Measurements from ENCODE around the gene B3GAT1.
"Not testable (repeated sequence)": the region's sequence is repeated elsewhere in the genome, so short reads cannot be mapped to it uniquely, and the experiment has no call there.

B3GAT1 gene

DNA sequence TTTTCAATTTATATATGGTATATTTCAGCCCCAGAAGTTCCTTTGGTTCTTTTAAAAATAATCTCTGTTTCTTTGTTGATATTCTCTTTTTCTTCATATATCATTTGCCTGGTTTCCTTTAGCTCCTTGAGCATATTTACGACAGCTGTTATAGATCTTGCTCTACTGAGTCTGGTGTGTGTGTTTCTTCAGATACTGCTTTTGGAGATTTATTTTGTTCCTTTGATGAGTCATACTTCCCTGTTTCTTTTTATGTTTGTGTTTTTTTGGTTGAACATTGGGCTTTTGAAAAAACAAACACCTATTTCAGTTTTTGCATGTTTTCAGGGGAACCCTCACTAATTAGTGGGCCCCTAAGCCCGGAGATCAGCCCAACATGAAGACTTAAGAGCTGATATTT, 56.9 kb downstream of the B3GAT1 start:
- no peak for DNase-seq (ENCODE audit: low read depth)

DNA sequence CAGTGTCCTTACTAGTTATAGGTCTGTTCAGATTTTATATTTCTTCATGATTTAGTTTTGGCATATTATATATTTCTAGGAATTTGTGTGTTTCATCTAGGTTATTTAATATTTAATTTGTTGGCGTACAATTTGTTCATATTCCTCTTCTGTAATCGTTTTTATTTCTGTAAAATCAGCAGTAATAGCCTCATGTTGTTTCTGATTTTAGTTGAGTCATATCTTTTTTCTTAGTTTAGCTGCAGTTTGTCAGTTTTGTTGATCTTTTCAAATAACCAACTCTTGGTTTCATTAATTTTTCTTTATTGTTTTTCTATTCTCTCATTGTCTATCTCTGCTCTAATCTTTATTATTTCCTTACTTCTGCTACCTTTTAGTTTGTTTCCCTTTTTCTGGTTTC, 59.9 kb downstream of the B3GAT1 start:
- no peak for DNase-seq (ENCODE audit: low read depth)

DNA sequence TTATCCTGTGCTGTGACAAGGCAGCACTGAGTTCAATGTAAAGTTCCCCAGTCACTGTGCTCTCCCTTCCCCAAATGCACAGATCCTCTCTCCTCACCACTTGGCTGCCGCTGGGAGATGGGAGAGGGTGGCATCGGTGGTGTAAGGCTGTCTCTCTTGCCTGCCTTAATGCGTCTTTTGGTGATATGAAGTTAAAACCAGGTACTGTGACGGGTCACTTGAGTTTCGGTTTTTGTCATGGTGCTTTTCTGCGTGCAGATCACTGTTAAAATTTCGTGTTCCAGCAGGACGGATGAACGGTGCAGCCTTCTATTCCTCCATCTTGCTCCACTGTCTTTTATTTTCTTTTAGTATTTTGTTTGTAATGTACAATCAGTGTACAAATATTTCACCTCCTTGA, 61.7 kb downstream of the B3GAT1 start:
- DNase-seq (ENCODE audit: low read depth): no peak

DNA sequence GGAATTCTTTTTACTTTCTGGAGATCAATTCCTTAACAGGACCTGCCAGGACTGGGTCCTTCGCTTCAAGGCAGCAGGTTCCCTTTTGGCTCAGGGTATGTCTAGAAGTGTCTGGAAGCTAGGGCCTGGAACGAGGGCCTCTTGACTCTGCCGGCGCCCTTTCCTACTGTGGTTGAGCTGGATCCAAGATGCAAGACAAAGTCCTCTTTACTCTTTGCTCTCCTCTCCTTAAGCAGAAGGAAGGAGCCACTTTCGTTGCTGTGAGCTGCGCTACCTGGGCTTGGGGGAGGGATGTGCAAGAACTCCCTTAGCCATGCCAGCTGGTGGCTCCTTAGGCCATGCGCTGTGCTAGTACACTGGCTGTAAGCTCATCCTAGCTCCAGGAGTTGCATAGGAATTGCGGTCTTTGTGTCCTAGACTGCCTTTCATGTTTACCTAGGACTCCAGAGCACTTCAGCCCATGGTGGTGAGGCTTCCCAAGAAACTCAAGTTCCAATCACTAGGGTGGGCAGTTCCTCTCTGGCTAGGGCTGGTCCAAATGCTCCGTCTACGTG, 62.2 kb downstream of the B3GAT1 start:
- no peak for DNase-seq (ENCODE audit: low read depth)

DNA sequence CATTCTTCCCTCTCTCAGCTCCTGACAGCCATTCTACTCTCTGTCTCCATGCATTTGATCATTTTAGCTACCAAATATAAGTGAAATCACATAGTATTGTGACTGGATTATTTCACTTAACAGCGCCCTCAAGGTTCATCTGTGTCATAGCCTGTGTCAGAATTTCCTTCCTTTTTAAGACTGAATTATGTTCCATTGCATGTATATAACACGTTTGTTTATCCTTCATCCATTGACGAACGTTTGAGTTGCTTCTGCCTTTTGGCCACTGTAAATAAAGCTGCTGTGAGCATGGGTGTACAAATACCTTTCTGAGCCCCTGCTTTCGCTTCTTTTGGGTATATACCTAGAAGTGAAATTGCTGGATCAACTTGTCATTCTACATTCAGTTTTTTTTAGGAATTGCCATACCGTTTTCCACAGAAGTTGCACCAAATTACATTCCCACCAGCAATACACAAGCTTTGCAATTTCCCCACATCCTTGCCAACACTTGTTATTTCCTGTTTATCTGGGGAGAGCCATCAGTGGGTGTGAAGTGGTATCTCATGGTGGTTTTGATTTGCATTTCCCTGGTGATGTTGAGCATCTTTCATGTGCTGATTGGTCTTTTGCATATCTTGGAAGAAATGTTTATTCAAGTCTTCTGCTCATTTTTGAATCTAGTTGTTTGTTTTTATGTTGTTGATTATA, 62.8 kb downstream of the B3GAT1 start:
- no peak for DNase-seq (ENCODE audit: low read depth)

DNA sequence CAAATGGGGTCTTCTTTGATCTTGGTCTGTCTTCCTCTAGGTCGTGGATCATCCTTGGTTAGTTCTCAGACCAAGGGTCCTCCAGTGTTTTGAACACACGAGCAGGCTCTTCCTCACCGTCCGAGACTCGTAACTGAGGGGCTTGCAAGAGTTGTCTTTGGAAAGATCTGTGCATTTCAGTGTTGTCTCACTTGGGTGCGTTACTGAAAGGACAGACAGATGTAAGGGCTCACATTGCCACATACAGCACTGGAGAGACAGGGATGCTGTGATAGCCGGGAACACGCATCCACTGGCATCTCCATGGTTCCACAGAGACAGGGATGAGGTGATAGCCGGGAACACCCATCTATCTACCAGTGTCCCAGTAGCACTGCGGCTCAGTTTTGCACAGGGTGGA, 64.6 kb downstream of the B3GAT1 start:
- DNase-seq (ENCODE audit: low read depth): no peak

DNA sequence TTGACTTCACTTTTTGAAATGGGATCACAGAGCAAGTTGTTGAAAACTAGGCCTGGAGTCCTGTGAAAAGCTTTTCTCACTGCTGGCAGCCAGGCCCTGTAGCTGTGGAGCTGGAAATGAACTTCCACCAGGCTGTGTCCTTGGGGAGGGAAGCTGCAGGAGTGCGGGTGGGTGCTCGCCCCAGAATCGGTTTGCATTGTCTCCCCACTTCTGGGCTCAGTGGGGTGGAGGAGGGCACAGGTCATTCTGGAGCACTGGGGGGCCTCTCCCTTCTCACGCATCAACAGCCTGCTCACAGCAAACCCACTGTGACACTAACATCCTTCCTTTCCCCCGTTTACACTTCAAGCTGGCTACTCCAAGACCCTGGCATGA, 65.1 kb downstream of the B3GAT1 start:
- no peak for DNase-seq (ENCODE audit: low read depth)

DNA sequence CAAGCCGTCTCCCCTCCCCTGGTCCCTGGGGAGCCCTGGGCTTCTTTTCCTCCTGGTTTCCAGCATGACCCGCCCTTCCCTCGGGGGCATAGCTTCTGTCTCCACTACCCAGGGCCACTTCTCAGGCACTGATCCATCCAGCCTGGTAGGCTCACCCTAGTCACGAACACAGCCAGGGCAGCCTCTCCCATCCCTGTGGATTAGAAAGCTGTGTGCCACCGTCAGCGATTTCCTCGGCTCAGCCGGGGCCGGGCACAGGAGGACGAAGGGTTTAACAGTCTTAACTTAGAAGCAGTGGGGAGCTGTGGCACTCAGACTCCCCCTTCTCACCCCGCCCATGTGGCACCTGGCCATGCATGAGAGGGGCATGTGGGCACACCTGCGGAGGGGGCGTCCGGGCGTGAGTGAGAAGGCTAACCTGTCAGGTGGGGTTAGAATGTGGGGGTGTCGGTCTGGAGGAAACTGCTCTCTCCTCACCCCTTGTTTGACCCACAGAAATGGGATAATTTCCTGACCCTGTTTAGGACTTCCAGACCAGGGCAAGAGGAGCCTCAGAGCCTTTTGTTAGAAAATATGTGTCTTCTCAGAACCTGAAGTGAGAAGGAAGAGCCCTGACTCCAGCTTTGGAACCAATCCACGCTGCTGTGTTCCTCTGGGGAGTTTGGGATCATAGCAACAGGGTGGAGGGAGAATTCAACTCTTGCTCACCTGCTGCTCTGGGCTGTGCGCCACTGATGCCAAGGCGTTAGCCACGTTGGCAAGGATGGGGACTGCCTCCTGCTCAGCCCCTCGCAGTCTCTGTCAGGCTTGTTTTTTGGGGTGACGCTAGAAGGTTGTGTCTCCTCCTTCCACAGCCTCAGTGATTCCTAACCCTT, 65.7 kb downstream of the B3GAT1 start:
- no peak for DNase-seq (ENCODE audit: low read depth)

DNA sequence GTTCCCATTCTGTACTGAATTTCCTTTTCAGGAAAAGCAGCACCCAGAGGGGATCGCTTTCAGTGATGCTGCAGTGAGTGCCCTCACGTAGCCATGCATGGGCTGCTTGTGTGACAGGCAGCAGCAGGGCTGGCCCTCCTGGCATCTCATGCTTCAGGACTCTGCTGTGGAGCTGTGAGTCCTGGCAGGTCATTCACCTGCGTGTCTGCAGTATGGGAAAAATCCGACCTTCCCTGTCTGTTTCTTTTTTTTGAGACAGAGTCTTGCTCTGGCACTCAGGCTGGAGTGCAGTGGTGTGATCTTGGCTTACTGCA, 66.8 kb downstream of the B3GAT1 start:
- no peak for DNase-seq (ENCODE audit: low read depth)

DNA sequence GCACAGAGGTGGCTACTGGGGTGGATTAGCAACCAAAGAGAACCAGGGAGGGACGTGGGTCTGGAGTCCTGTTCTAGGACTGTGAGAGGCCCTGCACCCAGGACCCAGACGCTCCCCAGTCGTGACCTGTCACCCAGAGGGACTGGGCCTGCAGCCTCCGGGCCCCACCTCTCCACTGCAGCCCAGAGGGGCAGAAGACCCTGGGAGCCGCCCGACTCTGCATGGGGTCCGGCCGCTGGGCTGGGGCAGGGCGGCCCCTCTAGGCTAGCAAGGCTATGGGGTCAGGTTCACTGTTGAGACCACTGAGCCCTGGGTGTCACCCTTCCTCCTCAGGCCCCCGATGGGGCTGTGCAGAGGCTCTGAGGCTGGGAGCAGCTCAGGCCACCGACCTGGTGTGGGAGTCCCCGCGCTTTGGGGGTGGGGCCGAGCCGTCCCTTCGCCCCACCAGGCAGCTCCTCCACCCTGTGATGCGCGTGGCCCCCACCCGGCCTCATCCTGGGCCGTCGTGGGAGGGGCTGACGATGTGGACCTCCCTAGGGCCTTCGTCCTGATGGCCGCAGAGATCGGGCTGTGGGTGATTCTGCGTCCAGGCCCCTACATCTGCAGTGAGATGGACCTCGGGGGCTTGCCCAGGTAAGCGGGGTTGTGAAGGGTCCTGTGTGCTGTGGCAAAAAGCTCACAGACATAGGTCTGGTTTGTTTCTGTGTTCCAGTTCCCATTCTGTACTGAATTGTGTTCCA, 67.4 kb downstream of the B3GAT1 start:
- not testable (repeated sequence) for DNase-seq (ENCODE audit: low read depth)

DNA sequence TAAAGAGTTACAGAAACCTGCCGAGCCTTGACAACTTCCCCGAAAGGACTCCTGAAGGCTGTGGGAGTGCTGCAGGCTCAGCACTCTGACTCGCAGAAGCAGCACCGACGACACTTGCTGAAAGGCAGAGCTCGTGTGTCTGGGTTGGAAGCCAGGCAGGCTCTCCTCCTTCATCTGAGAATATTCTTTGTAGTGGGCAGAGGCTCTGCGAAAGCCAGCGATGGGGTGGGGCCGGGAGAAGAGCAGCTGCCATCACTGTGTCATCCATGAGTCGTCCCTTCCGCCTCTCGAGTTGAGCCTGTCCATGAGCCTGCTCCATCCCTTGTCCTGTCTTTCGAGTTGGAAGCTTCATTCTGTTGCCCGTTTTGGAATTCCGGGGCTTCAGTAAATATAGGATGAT, 68.4 kb downstream of the B3GAT1 start:
- no peak for DNase-seq (ENCODE audit: low read depth)

DNA sequence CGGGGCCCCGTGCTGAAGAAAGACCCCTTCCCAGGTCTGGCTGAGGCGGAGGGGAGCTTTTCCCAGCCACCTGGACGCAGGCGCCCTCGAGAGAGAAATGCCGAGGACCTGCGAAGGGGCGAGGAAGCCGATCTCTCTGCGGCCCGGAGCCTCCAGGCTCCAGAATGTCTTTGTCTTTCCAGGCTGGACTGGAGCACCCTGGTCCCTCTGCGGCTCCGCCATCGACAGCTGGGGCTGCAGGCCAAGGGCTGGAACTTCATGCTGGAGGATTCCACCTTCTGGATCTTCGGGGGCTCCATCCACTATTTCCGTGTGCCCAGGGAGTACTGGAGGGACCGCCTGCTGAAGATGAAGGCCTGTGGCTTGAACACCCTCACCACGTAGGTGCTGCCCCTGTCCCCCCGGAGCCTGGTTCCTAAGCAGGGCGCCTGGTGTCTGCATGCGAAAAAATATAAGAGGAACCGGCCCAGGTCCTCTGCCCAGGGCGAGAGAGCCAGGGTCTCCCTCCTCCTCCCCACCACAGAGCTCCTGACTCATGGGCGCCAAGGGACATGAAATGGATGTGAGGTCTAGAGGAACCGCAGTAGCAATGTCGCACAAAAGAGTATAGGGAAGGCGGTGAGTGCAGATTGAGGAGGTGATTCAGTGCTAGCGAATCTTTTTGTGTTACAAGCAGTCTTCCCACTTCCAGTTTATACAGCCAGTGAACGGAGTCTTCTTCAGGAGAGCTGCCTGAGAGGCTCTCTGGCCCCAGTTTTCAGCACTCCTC, 69.3 kb downstream of the B3GAT1 start:
- DNase-seq (ENCODE audit: low read depth): no peak

DNA sequence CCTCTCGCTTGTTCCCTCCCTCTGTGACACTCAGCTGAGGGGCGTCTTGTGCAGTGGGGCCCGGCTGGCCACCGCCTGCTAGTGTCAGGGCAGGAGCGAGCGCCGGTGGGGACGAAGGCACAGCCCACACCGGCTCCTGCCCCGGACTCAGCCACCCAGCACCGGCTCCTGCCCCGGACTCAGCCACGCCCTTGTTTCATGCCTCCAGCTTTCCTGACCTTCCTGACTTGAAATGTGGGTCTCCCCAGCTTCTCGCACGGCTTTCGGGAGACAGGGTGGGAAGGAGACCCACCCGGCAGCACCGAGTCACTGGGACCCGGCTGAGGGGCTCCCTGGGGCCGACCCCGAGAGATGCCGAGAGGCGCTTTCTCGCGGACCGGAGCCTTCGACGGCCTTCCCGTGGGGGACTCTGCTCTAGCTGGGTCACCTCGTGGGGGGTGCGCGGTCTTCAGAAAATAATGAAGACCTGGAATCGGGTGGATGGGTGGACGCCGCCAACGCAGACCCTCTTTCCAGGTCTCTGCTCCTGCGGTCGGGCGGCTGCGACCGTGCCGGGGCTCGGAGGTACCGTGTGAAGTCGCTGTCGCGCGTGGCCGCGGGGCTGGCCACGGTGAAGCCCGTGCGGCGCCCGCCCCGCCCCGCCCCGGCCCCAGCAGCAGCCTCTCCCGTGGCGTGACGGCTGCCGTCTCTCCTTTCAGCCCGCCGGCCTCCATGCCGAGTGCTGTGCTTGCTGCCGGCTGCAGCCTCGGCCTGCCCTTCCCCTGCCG, 70.1 kb downstream of the B3GAT1 start:
- DNase-seq (ENCODE audit: low read depth): no peak

DNA sequence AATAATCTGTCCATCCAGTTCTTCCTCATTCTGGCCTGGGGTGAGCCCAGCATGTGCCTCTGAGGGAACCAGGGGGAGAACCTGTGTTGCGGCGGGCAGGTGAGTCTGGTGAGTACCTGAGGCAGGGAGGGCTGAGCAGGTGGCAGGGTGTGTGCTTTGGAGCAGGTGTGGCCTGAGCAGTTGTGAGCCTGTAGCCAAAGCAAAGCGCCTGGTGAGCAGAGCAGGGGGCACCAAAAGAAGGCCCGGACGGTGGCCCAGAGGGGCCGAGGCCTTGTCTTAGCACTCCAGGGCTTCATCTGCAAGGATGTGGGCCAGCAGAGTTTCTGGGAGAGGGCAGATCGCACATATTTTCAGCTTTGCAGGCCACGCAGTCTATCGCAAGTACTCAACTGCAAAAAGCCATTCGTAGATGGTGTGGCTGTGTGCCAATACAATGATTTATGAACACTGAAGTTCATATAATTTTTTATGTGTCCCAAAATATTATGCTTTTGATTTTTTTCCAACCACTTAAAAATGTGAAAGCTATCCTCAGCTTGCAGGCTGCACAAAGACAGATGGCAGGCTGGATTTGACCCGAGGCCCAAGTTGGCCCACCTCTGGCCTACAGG, 71.6 kb downstream of the B3GAT1 start:
- DNase-seq (ENCODE audit: low read depth): no peak

DNA sequence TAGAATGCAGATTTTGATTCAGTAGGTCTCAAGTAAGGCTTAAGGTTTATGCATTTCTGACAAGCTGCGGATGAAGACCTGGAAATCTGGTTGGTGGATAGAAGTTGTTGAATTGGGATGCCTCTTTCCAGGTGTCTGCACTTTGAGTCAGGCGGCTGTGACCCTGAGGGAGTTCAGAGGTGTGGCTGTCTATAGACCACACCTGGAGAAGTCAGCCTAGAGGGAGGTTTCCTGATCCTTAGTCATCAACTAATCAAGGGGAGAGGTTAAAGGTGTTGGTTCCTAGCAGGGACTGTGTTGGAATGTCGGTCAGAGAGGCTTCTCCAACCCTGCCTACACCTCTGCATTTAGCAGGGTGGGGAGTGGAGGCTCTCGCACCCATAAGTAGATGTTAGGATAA, 72.3 kb downstream of the B3GAT1 start:
- DNase-seq (ENCODE audit: low read depth): no peak

DNA sequence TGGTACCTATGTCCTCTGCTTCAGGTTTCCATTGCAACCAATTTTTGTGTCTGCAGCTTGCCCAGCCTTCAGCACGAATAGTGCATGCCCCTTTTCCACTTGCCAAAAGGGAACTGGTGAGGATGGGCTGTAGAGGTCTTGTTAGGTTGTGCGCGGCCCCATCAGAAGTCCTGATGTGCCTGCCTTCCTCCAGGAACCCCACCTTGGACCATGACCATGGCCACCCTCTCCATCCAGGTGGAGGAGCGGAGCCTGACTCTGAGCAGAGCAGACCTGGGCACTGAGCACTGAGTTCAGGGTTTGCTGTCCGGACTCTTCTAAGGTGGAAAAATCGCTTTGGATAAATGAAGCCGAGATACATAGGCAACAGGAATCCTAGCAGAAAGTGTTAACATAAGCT, 73.4 kb downstream of the B3GAT1 start:
- no peak for DNase-seq (ENCODE audit: low read depth)

DNA sequence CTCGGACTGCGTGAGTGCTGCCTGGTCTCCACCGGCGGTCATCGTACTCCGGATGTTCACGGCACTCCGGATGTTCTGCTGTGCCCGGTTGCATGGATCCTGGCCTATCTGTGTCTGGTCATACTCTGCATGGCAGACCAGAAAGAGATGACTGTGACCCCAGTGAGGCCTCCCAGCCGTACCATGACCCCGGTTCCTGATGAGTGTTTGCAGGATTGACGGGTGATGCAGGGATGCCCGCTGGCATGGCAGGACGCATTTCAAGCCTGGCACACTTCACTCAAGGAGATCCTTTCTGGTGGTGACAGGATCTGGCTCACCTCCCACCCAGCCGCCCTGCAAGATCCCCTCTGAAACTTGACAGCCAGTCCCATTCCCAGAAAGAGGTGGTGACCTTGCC, 74.0 kb downstream of the B3GAT1 start:
- DNase-seq (ENCODE audit: low read depth): no peak

DNA sequence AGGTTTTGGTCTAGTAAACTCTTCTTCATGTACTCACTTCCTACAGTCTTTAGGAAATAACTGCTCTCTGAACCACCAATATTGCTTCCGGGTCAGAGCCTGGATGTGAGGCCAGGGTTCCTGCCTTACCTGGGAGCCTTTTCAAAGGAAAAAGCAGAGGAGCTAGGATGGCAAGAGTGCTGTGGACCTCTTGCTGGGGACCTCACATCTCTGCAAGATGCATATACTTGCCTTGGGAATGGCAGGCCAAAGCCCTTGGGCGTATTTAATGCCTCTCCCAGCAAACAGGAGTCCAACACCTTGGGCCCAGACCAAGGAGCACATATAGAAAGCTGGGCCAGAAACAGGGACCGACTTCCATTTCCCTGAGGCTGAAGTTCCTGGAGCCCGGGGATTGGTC, 75.0 kb downstream of the B3GAT1 start:
- DNase-seq (ENCODE audit: low read depth): no peak

DNA sequence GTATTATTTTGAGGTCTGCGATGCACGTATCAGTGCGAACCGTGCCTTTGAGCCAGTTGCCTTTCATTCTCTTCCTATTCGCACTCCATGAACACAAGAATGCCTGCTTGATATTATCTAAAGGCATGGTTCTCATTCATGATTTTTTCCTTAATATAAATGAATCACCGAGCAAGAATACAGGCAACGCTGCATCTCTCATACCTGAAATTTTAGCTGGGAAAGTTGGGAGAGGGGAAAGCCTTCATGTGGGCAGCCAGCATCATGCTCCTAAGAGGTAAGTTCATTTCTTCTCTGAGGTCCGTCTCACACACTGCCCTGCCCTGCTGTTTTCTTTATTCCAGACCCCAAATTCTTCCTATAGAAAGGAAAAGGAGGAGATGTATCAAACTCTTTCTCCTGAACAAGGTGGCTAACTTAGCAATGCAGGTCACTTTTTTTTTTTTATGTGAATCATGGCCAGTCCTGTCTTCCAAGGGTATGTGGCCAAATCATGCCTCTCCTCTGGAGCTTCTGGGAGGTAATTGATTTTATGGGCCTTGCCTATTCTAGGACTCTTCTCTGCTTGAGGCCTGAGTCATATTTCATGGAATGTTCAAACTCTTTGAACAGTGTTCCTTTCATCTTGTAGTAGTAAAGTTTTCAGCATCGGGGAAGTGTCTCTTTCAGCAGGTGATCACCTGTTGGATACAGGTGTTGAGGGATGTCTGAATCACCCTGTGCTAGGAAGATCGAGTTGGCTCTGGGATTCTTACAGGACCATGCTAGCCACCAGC, 77.1 kb downstream of the B3GAT1 start:
- DNase-seq (ENCODE audit: low read depth): no peak

DNA sequence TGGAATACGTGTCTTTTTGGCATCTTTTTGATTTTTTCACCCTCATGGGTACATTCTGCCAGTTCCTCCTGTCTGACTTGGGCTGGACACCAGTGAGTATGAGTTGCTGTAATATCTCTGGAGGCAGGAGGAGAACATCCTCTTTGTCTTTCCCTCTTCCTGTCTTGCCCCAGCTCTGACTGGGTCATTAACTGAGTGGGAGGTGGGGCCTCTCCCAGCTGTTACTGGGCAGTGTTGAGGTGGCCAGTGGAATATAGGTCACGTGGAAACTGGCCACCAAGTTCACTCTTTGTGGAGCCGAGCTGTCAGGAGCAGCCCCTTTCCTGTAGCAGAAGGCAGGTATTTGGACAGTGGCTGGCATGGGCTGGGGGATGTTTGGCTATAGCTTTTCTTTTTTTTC, 78.1 kb downstream of the B3GAT1 start:
- no peak for DNase-seq (ENCODE audit: low read depth)

Measured in EH (cell line).